Colonic mucosa (tissue), 4 donors: Measurements from ENCODE around the gene SECISBP2L. TPM values are rescaled to one million over a fixed set of nuclear protein-coding genes. Genes with fewer than 3 reads are reported as not detected.

ENCODE experiments used
- DNase-seq: peaks from one replicate; pipeline ENCODE4 v3.0.0-alpha.2; 2020
- H3K27ac ChIP-seq: fragments of 200-600 bp; one replicate; pipeline ENCODE4 v1.8.0; 2021
- H3K27me3 ChIP-seq: fragments of 200-600 bp; one replicate; pipeline ENCODE4 v1.8.0; 2021
- H3K36me3 ChIP-seq: fragments of 200-600 bp; one replicate; pipeline ENCODE4 v1.8.0; 2021
- H3K4me1 ChIP-seq: fragments of 200-600 bp; one replicate; pipeline ENCODE4 v1.8.0; 2021; ENCODE audit warnings: mild to moderate bottlenecking
- H3K4me3 ChIP-seq: fragments of 200-600 bp; one replicate; pipeline ENCODE4 v1.8.0; 2021
- H3K9ac ChIP-seq, 2 donors: one replicate each; pipeline ENCODE4 v1.7.0; 2013; ENCODE audit warnings: control low read depth in 2 of 2, low read depth in 2 of 2, low read length in 2 of 2
- H3K9me3 ChIP-seq: fragments of 200-600 bp; one replicate; pipeline ENCODE4 v1.8.0; 2021
- CTCF ChIP-seq: fragments of 200-600 bp; IDR thresholded peaks from one replicate; pipeline ENCODE4 v1.8.0; 2022; ENCODE audit warnings: antibody characterized with exemption, mild to moderate bottlenecking
- intact Hi-C: fragments of 100-400 bp; cut with DNase I; formaldehyde crosslinking; loops from one replicate; pipeline ENCODE4 v1.14.1; 2022
- total RNA-seq, 2 donors: library from RNA; stranded (reverse); fragmentation: NEBNext Ultra II Directional in 1 of 2; extraction: Animal tissue kit (Norgen Biotek cat#: 25700) in 1 of 2; gene quantifications; one replicate each; pipeline ENCODE4 v1.2.1, GENCODE V29; 2021
- donor health status: healthy.
- donor health status: DM: no; HTN: no; CAD: no.
- donor health status: DM: no; HTN: no; CAD: no.

The SECISBP2L gene
- total RNA-seq, 2 donors from 2014 or later, result 26.9 to 45.2 TPM

- Histone ChIP-seq H3K36me3 (no peaks in the 10 kb centered on the region), H3K4me1 (no peaks in the 10 kb centered on the region), H3K27me3 (no peaks in the 10 kb centered on the region), H3K4me3 (no peak overlapping the region), H3K9me3 (no peaks in the 10 kb centered on the region), H3K27ac (no peak overlapping the region), H3K9ac (no peak overlapping the region)
- DNase-seq, result no peak
- intact Hi-C loops, result loop anchor here (10.0 kb wide), 1 partner anchor 113 kb away; the partner anchor contains the start of gene COPS2
- no peak for TF ChIP-seq CTCF
Measured at GRCh38 chr15:49042165-49042564, 4.1 kb downstream of the SECISBP2L start.

- no peak for TF ChIP-seq CTCF
- Histone ChIP-seq H3K27ac (no peak overlapping the region), H3K9ac (no peak overlapping the region), H3K36me3 (no peaks in the 10 kb centered on the region), H3K4me1 (no peaks in the 10 kb centered on the region), H3K9me3 (no peaks in the 10 kb centered on the region), H3K4me3 (no peak overlapping the region), H3K27me3 (no peaks in the 10 kb centered on the region)
- no peak for DNase-seq
- intact Hi-C loops, result loop anchor here (10.0 kb wide), 1 partner anchor 113 kb away; the partner anchor contains the start of gene COPS2
Measured at GRCh38 chr15:49041426-49041825, 4.8 kb downstream of the SECISBP2L start.

GRCh38 chr15:49040151-49040550 lies 6.1 kb downstream of the SECISBP2L start:
- Histone ChIP-seq H3K4me1 (no peaks in the 10 kb centered on the region), H3K4me3 (no peak overlapping the region), H3K27me3 (no peaks in the 10 kb centered on the region), H3K9me3 (no peaks in the 10 kb centered on the region), H3K27ac (no peak overlapping the region), H3K9ac (no peak overlapping the region), H3K36me3 (no peaks in the 10 kb centered on the region)
- no peak for DNase-seq
- TF ChIP-seq CTCF, result no peak
- intact Hi-C loops, result loop anchor here (10.0 kb wide), 1 partner anchor 115 kb away; the partner anchor contains the start of gene COPS2

GRCh38 chr15:49038382-49038781 lies 7.9 kb downstream of the SECISBP2L start:
- intact Hi-C loops, result no loop called here
- H3K27ac ChIP-seq, result no peak overlapping the region
- no peak overlapping the region for H3K9ac ChIP-seq
- no peak overlapping the region for H3K4me3 ChIP-seq
- DNase-seq, result no peak
- TF ChIP-seq CTCF, result no peak
- H3K36me3 ChIP-seq, result no peaks in the 10 kb centered on the region
- H3K4me1 ChIP-seq, result no peaks in the 10 kb centered on the region
- H3K9me3 ChIP-seq, result no peaks in the 10 kb centered on the region
- no peaks in the 10 kb centered on the region for H3K27me3 ChIP-seq

DNA sequence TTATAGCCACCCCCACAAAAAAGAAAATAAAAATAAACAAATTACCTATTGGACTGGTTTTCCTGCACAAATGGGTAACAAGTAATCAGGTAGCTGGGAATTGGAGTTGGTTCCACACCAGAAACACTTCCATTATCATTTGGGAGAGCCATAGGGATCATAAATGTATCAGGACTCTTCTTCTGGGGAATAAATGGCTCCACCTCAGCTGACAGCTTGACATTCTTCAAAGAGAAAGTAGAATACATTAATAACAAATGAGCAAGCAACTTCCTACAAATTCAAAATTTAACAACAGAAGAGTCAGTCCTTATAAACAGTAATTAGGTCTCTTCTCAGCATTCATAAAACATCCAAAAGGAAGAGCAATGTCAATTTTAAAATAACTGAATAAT lies 8.7 kb downstream of the SECISBP2L start:
- no peaks in the 10 kb centered on the region for H3K36me3 ChIP-seq
- no peak for DNase-seq
- intact Hi-C loops, result no loop called here
- no peak overlapping the region for H3K9ac ChIP-seq
- no peak overlapping the region for H3K4me3 ChIP-seq
- no peak for TF ChIP-seq CTCF
- H3K4me1 ChIP-seq, result no peaks in the 10 kb centered on the region
- no peaks in the 10 kb centered on the region for H3K27me3 ChIP-seq
- H3K27ac ChIP-seq, result no peak overlapping the region
- H3K9me3 ChIP-seq, result no peaks in the 10 kb centered on the region
